Activated naive CD4-positive, alpha-beta T cell treated with anti-CD3 and anti-CD28 coated beads, Interleukin-2, amount 50 U/mL, for 72 hours (primary cell): ENCODE results near the gene ME3. TPM values are rescaled to one million over a fixed set of nuclear protein-coding genes. Genes with fewer than 3 reads are reported as not detected.

Source experiments
- ATAC-seq, 2 donors: fragments of 150-1000 bp; cut with Tn5 transposase; 2 replicates each; pipeline ENCODE4 v1.10.0; 2021; ENCODE audit warnings: mild to moderate bottlenecking in 2 of 2, moderate library complexity in 2 of 2
- DNase-seq, 2 donors: peaks; one replicate each; pipeline ENCODE4 v3.0.0; 2021 to 2022; ENCODE audit warnings: low spot score in 2 of 2
- H3K27ac Mint-ChIP-seq, 2 donors: one replicate each; pipeline ENCODE4 v1.8.0; 2022; ENCODE audit warnings: mild to moderate bottlenecking in 2 of 2, mixed read lengths in 2 of 2
- H3K36me3 Mint-ChIP-seq, 2 donors: one replicate each; pipeline ENCODE4 v1.8.0; 2022; ENCODE audit warnings: mixed read lengths in 2 of 2
- H3K9me3 Mint-ChIP-seq, 2 donors: one replicate each; pipeline ENCODE4 v1.8.0; 2022; ENCODE audit warnings: mixed read lengths in 2 of 2
- total RNA-seq, 2 donors: library from RNA; stranded (reverse); gene quantifications; one replicate each; pipeline ENCODE4 v1.2.3, GENCODE V29; 2022

ME3 gene
- total RNA-seq, 2 donors from 2014 or later, result 5.5 to 16.2 TPM

DNA sequence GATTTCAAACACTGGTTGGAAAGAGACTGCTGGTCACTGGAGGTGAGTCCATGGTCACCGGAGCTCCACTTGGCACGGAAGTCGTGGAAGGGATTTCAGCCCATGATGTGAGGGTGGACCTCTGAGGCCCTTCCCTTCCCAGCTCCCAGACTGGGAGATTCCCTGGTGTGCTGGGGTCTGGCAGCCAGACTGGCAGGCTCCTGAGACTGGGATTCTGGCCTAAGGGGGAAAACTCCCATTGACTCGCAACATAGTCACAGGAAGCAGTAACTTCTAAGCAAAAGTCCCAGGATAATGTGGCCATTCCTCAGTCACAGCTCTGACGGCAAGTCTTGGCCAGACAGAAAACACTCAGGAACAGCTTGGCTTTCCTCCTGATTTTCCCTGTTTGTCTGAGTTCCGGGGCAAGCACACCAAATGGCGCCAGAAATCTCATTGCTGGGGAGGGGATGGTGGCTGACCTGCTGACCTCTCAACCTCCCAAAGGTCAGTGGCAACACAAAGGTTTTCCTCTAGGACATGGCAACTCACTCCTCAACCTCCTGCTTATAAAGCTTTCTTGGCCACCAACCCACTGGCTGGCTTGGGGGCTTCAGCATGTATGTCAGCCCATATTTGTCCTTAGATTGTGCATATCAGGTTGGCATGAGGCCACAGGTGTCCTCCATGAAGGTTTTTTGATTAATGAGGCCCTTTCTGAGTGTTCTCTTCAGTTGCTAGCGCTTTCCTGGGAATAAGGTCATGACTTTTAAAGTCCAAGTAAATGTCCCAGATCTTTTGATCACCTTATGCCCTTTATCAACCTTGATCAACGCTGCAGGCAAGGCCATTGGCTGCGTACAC, 198.2 kb downstream of the ME3 start:
- no peak overlapping the region for H3K27ac Mint-ChIP-seq
- no peak for ATAC-seq
- DNase-seq, result no peak
- peaks cover 0 to 6% of the 10 kb centered on the region in 2 donors for H3K36me3 Mint-ChIP-seq
- no peaks in the 10 kb centered on the region for H3K9me3 Mint-ChIP-seq

DNA sequence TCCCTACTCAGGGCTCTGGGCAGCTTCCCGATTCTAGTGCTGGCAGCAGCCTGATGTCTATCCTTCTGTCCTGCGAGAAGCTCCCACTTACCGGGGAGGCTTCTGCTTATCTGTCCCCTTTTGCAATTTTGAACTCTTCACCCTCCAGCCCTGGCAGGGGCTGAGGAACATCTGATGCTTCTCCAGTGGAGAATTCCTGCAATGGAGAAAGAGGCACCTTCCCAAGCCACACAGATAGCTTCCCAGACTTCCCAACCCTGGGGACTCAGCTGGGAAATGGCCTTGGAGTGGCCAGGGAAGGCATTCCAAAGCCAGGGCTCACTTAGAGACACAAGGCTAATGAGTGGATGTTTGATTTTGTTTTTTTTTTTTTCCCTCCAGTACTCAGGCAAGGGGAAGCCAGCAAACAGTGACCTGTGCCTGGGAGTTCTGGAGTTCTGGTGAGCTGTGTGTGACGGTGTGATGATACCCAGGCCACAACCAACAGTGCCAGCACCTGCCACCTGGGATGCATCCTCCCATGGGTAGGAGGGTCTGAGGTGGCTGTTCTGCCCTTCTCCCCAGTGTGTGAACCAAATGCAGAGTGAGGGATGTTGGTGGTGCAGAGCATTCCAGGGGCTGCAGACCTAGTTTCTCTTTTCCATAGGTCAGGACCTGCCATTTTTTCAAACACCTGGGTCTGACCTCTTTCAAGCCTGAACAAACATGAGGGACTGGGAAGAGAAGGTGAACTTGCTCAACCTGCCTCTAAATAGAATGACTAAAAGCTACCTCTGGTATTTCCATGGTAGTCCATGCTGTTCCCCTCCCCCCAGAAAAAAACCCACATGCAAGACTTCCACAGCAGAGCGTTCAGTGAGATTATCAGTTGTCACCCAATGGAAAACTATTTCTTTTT, 202.7 kb downstream of the ME3 start:
- Mint-ChIP-seq H3K36me3 (peaks cover 0 to 6% of the 10 kb centered on the region in 2 donors), H3K9me3 (no peaks in the 10 kb centered on the region), H3K27ac (no peak overlapping the region)
- ATAC-seq, result no peak
- DNase-seq, result no peak

DNA sequence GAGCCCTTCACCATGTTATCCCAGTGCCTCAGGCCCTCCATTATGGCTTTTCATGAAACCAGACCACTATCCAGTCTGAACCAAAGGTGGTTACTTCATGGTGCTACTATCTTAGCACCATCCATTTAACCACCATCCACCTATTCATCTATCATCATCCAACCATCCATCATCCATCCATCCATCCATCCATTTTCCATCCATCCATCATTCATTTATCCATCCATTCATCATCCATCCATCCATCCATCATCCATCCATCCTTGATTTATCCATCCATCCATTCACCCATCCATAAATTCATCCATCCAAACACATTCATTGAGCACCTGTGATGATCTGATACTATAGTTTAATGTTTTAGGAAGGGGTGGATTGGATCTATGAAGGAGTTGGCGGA, 204.2 kb downstream of the ME3 start:
- DNase-seq (no peak), ATAC-seq (no peak)
- H3K9me3 Mint-ChIP-seq, result no peaks in the 10 kb centered on the region
- H3K36me3 Mint-ChIP-seq, result peaks cover 0 to 6% of the 10 kb centered on the region in 2 donors
- H3K27ac Mint-ChIP-seq, result no peak overlapping the region

DNA sequence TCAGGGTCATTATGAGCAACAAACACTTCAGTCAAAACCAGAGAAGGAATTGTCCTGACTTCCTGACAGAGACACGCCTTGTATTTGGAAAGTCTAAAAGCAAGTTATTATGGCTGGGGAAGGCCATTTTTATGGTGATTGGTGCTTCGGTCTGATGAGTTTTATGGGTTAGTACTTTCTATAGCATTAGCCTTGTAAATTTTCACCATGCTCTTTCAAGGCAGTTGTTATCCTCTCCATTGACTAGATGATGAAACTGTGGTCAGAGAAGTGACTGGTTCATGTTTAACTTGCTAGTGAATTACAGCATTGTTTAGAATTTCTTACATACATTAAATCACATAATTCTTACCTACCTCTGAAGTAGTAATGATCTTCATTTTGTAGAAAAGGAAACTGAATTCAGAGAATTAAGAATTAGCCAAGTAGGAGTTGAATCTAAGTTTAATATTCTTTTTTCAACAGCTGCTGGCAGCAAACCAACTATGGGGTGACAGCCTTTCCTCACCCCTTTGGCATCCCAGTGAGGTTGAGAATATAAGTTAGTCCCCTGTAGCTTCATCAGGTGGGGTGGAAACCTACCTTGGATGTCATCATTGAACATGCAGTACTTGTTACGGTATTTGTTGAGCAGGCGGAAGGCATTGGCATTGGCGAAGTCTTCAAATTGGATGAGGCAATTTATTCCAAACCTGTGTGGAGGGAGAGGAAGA, 207.8 kb downstream of the ME3 start:
- H3K9me3 Mint-ChIP-seq, result no peaks in the 10 kb centered on the region
- no peak overlapping the region for H3K27ac Mint-ChIP-seq
- no peak for ATAC-seq
- DNase-seq, result no peak
- H3K36me3 Mint-ChIP-seq, result no peaks in the 10 kb centered on the region

DNA sequence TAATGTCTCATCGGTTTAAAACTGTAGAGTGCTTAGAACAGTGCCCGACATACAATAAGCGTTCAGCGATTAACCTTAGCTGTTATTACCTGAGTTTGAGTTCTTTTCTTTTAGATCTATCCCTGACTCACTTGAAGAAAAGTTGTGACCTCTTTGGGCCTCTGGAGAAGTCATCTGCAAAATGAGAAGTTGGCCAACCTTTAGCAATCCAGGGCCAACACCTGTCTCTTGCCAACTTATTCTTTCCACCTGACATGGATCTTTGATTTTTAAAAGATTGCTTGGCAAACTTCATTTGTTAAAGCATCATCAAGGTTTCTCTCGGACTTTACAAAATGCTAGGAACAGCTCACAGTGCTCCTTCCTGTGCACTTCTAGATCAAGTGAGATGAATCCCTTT, 208.5 kb downstream of the ME3 start:
- H3K36me3 Mint-ChIP-seq, result no peaks in the 10 kb centered on the region
- no peaks in the 10 kb centered on the region for H3K9me3 Mint-ChIP-seq
- H3K27ac Mint-ChIP-seq, result no peak overlapping the region
- ATAC-seq (no peak), DNase-seq (no peak)

DNA sequence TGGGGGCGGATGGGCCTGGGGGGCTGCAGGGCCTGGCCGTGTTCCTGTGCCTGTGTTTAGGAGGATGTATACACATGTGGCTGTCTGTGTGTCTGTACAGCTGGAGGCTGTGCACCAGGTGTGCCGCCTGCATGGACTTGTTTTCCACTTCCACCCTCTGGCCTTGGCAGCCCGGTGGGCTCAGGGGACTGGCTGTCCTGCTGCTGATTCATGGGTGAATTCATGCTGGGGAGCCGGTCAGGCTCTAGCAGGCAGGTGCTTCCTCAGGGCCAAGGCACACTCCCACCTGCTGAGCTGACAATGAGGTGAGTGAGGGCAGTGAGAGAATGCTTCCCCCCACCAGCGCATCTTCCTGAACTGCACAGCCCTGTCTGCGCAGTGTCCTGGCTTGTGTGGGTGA, 209.3 kb downstream of the ME3 start:
- Mint-ChIP-seq H3K36me3 (peaks cover 0 to 5% of the 10 kb centered on the region in 2 donors), H3K27ac (no peak overlapping the region), H3K9me3 (no peaks in the 10 kb centered on the region)
- ATAC-seq, result no peak
- no peak for DNase-seq

DNA sequence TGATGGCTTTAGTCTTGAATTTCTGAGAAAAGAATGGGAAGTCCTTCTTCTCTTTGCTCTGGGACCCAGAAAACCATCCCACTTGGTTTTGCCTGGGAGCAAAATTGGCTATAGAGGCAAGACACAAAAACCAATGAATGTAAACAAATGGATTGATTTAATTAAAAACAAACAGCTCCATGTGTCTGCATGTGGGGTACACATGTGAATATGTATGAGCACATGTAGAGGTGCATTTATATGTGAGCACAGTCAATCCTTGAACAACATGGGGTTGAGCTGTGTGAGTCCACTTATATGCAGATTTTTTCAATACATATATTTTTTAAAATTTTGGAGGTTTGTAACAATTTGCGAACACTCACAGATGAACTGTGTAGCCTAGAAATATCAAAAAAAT, 210.5 kb downstream of the ME3 start:
- Mint-ChIP-seq H3K27ac (no peak overlapping the region), H3K36me3 (peaks cover 0 to 5% of the 10 kb centered on the region in 2 donors), H3K9me3 (no peaks in the 10 kb centered on the region)
- ATAC-seq (no peak), DNase-seq (no peak)

DNA sequence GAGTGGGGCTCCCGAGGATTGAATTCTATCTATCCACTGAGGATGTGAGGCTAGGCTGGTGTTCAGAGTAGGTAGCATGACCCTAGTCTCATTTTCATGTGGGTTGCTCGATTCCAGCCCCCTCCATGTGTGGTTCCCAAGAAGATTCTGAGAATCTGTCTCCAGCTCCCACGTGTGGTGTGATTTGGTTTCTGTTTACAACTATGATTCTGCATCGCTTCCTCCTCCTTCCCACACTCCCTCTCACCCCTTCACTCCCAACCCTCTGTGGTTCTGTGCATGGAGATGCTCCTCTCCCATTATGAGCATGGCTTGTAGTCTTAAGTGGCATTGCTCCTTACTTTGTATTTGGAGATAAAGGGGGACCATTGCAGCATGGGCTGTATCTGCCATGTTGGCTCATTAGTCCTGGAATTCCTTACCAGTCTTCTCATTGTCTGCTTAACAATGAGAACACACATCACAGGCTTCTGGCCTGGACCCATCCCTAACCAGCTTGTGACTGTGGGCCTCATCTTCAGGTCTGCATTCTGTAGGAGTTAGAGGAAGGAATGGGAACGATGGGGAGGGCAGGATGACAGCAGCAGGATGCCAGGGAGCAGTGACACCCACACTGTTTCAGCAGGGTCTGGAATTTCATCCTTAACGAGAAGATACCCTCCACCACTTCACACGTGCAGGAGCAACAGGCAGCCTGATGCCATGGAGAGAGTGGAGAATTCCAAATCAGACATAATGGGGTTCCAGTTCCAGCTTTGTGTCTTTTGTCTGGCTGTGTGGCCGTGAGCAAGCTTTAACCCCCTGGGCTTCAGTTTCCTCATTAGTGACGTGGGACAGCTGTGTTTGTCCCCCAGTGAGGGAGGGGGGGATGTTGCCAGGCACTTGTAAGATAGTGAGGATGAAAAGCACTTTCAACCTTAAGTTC, 211.7 kb downstream of the ME3 start:
- peak in 1 of 2 donors; percentile 46 for ATAC-seq
- H3K9me3 Mint-ChIP-seq, result no peaks in the 10 kb centered on the region
- DNase-seq, result no peak

DNA sequence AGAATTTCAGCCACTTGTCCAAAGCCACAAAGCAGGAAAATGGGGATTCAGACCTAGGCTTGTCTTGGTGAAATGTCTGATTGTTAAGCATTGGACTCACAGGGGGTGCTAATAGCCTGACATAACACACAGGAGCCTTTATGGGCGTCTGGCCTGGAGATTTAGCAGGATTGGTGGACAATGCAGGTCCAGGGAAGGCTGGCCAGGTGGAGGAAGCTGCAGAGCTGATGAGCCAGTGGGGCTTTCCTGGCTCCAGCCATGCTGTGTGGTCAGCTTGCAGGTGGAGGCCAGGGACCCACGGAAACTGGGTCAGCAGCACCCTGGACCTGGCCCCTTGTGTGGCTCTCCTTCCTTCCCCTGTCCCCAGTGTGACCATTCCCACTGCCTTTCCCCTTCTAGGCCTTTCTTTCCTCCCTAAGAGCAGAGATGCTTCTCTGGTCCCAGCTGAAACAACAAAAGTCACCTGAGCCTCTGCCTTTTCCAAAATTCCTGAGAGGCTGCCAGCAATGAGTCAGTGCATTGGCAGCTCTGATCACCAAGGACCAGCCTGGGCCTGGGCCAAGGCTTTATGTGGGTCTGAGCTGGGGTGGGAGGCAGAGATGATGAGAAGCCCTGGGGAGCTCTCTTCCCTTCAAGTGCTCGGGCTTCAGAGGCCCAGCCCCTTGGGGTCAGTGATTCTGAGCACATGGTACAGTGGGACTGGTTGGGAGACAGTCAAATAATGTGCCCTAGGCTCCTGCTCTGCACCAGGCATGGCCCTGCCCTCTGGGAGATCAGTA, 212.5 kb downstream of the ME3 start:
- Mint-ChIP-seq H3K9me3 (no peaks in the 10 kb centered on the region), H3K36me3 (peaks cover 0 to 5% of the 10 kb centered on the region in 2 donors), H3K27ac (no peak overlapping the region)
- ATAC-seq (peak in 1 of 2 donors; percentile 12), DNase-seq (no peak)

More for the DNA sequence above, 211.7 kb downstream of the ME3 start:
- H3K27ac Mint-ChIP-seq, result peak overlapping the region in 1 of 2 donors; percentile 20
- H3K36me3 Mint-ChIP-seq, result peaks cover 0 to 5% of the 10 kb centered on the region in 2 donors

DNA sequence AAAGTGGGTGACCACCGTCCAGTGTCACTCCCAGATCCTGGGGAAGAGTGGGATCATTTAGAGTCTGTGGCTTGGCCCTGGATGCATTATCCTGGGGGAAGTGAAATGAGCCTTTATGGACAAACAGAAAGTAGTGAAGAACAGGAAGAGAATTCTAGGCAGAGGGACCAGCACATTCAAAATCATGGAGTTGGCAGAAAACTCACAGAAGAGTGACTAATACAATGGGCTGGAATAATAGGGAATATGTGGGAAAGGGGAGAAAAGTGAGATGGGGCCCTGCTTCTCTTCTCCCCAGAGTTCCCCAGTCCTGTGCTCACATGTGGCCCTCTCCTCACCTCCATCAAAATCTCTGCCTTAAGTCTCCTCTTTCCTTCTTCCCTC, 213.4 kb downstream of the ME3 start:
- H3K9me3 Mint-ChIP-seq, result no peaks in the 10 kb centered on the region
- H3K36me3 Mint-ChIP-seq, result peaks cover 0 to 5% of the 10 kb centered on the region in 2 donors
- no peak overlapping the region for H3K27ac Mint-ChIP-seq
- DNase-seq (no peak), ATAC-seq (no peak)

DNA sequence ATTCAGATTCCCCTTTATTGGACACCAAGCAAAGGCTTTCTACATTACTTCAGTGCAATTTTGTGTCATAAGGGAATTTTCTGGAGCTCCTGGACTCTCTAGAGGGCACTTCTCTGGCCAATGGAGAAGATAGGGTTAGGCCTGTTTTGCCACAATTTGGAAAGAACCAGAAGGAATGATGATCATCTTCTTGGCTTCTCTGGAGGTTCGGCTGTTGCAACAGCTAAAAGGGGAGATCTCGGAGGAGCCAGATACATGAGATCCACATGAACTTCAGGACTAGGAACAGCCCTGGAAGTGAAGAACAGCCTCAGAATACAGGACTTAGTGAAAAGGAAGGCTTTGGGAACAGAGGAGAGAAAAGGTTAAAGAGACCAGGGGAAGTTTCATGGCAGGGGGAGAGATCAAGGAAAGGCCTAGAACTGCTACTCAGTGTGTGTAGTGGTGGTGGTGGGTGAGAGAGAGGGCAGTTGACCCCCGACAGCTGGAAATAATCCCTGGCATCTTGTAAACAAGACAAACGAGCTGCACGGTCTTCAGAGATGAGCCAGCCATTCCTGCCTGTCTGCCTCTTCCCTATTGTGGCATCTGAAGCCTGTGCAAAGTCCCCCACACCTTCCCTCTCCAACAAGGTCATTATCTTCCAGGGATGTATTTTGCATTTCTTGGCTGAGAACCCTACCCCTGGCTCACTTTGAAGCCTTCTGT, 214.0 kb downstream of the ME3 start:
- Mint-ChIP-seq H3K27ac (no peak overlapping the region), H3K9me3 (no peaks in the 10 kb centered on the region), H3K36me3 (peaks cover 0 to 5% of the 10 kb centered on the region in 2 donors)
- DNase-seq (no peak), ATAC-seq (no peak)

DNA sequence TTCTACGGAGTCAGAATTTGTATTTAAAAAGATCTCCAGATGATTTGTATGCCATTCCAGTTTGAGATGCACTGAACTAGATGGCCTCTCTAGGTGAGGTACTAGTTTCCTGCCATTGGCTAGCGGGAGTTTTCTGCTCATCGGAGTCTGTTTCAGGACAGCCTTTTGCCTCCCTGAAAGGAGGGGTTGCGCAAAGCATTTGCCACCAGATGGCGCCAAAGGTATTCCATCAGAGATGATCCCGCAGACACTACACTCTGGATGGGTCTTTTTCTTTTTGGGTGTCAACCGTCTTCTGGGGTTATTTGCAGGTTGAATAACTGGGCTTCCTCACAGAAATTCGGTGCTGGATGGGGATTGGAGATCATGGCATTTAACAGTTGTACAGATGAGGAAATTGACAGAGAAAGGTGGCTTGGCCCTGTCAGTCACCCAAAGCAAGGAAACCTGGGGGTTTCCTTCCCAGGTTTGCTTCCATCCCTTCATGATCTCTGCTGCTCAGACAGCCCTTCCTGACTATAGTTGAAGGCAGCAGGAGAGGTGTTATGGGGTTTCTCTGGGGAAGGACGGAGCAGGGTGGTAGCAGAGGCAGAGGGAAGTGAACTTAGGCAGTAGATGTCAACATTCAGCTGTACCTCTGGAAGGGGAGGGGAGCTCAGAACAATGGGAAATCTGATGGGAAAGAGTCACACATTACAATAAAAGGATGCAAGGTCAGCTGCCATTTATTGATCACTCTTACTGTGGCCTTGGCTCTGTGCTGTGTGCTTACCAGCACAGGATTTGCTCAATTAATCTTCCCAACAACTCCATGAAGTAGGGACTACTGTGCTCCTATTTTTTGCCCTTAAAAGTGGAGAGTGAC, 216.1 kb downstream of the ME3 start:
- DNase-seq, result peak; percentile 66 to 88
- no peaks in the 10 kb centered on the region for H3K9me3 Mint-ChIP-seq
- H3K27ac Mint-ChIP-seq, result peak overlapping the region; percentile 12 to 58
- peaks cover 0 to 5% of the 10 kb centered on the region in 2 donors for H3K36me3 Mint-ChIP-seq
- peak; percentile 90 to 92 for ATAC-seq

DNA sequence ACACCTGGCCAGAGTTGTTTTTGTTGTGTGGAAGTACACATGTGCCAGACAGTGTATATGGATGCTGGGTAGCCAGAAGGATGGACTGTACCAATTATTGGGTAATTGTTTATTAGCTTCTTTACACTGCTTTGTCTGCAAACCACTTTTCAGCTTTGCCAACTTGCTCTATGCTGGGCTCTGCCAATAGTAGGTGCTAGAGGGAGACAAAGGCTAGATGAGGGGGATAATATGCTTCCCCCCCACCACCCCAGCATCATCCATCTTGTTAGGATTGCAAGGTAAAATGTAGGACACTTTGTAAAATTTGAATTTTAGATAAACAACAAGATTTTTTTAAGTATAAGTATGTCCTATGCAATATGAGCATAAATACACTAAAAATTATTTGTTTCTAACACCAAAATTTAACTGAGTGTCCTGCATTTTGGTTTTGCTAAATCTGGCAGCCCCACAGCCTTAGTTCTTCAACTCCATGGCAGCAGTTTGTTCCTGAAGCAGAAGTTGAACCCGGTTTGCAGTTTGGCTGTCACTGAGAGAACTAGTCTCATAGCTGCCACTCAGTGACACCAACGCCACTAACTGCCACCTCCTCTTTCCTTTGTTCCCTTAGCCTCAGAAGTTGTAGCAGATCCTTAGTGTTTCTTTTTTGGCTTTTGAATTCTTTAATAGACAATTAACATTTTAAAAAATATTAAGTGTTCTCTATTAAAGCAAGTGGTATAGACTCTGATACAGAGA, 219.0 kb downstream of the ME3 start:
- no peaks in the 10 kb centered on the region for H3K9me3 Mint-ChIP-seq
- H3K36me3 Mint-ChIP-seq, result peaks cover 0 to 4% of the 10 kb centered on the region in 2 donors

More for the DNA sequence above, 219.0 kb downstream of the ME3 start:
- DNase-seq, result no peak
- ATAC-seq, result no peak
- no peak overlapping the region for H3K27ac Mint-ChIP-seq
